ENCODE data around the gene FRAS1.

FRAS1 gene

GRCh38 chr4:78355306-78355705, 298.2 kb downstream of the FRAS1 start:
- TF ChIP-seq POLR2AphosphoS5 (IDR thresholded peaks at IDR 0.05; ENCODE audit: low read depth, low read length) (no peak), TAF1 (IDR thresholded peaks at IDR 0.05; ENCODE audit: borderline replicate concordance, insufficient read depth, low read length) (no peak), FOXP2 (optimal IDR thresholded peaks at IDR 0.05; ENCODE audit: borderline replicate concordance, extremely low read depth, extremely low read length, insufficient read depth) (no peak), REST (IDR thresholded peaks at IDR 0.05; ENCODE audit: insufficient read depth in 1 of 2, low read depth in 2 of 2, low read length in 2 of 2) (no peak), SIN3A (IDR thresholded peaks at IDR 0.05; ENCODE audit: borderline replicate concordance, insufficient read depth, low read length) (no peak)

- TF ChIP-seq POLR2AphosphoS5 (IDR thresholded peaks at IDR 0.05; ENCODE audit: low read depth, low read length) (no peak), SIN3A (IDR thresholded peaks at IDR 0.05; ENCODE audit: borderline replicate concordance, insufficient read depth, low read length) (no peak), REST (IDR thresholded peaks at IDR 0.05; ENCODE audit: insufficient read depth in 1 of 2, low read depth in 2 of 2, low read length in 2 of 2) (no peak), TAF1 (IDR thresholded peaks at IDR 0.05; ENCODE audit: borderline replicate concordance, insufficient read depth, low read length) (no peak), FOXP2 (optimal IDR thresholded peaks at IDR 0.05; ENCODE audit: borderline replicate concordance, extremely low read depth, extremely low read length, insufficient read depth) (no peak)
These were observed 299.2 kb downstream of the FRAS1 start for GRCh38 chr4:78356251-78356786.

GRCh38 chr4:78357122-78357521, 300.0 kb downstream of the FRAS1 start:
- TF ChIP-seq POLR2AphosphoS5 (IDR thresholded peaks at IDR 0.05; ENCODE audit: low read depth, low read length), result no peak
- no peak for TF ChIP-seq FOXP2 (optimal IDR thresholded peaks at IDR 0.05; ENCODE audit: borderline replicate concordance, extremely low read depth, extremely low read length, insufficient read depth)
- TF ChIP-seq REST (IDR thresholded peaks at IDR 0.05; ENCODE audit: insufficient read depth in 1 of 2, low read depth in 2 of 2, low read length in 2 of 2), result no peak
- no peak for TF ChIP-seq SIN3A (IDR thresholded peaks at IDR 0.05; ENCODE audit: borderline replicate concordance, insufficient read depth, low read length)
- TF ChIP-seq TAF1 (IDR thresholded peaks at IDR 0.05; ENCODE audit: borderline replicate concordance, insufficient read depth, low read length), result no peak

- TF ChIP-seq POLR2AphosphoS5 (IDR thresholded peaks at IDR 0.05; ENCODE audit: low read depth, low read length) (no peak), TAF1 (IDR thresholded peaks at IDR 0.05; ENCODE audit: borderline replicate concordance, insufficient read depth, low read length) (no peak), REST (IDR thresholded peaks at IDR 0.05; ENCODE audit: insufficient read depth in 1 of 2, low read depth in 2 of 2, low read length in 2 of 2) (no peak), FOXP2 (optimal IDR thresholded peaks at IDR 0.05; ENCODE audit: borderline replicate concordance, extremely low read depth, extremely low read length, insufficient read depth) (no peak), SIN3A (IDR thresholded peaks at IDR 0.05; ENCODE audit: borderline replicate concordance, insufficient read depth, low read length) (no peak)
These were observed 303.3 kb downstream of the FRAS1 start for GRCh38 chr4:78360466-78360865.

All from PFSK-1 (cell line).